HG03439 (cell line): Measurements from ENCODE around the gene CASP3.
"Not testable (repeated sequence)": the region's sequence is repeated elsewhere in the genome, so short reads cannot be mapped to it uniquely, and the experiment has no call there.

Experiments
- ATAC-seq: cut with Tn5 transposase; IDR thresholded peaks from one replicate; pipeline ENCODE4 v1.9.1; 2021; ENCODE audit warnings: mild to moderate bottlenecking, moderate library complexity; ENCODE audit not compliant: unreplicated experiment

The CASP3 gene

GRCh38 chr4:184598753-184599491 lies 50.3 kb downstream of the CASP3 start:
- no peak for ATAC-seq

GRCh38 chr4:184596617-184597185 lies 52.5 kb downstream of the CASP3 start:
- ATAC-seq, result no peak

GRCh38 chr4:184596044-184596616 lies 53.1 kb downstream of the CASP3 start:
- ATAC-seq, result no peak

- ATAC-seq, result no peak
These were observed 53.8 kb downstream of the CASP3 start for GRCh38 chr4:184595430-184595829.

GRCh38 chr4:184593461-184593860 lies 55.8 kb downstream of the CASP3 start:
- ATAC-seq, result no peak

GRCh38 chr4:184591747-184592270 lies 57.4 kb downstream of the CASP3 start:
- ATAC-seq, result not testable (repeated sequence)

GRCh38 chr4:184591070-184591677 lies 58.1 kb downstream of the CASP3 start:
- ATAC-seq, result no peak

- ATAC-seq, result no peak
These were observed 59.1 kb downstream of the CASP3 start for GRCh38 chr4:184590196-184590595.

GRCh38 chr4:184588893-184589292 lies 60.4 kb downstream of the CASP3 start:
- no peak for ATAC-seq

- no peak for ATAC-seq
These were observed 61.5 kb downstream of the CASP3 start for GRCh38 chr4:184587701-184588100.

GRCh38 chr4:184587221-184587620 lies 62.0 kb downstream of the CASP3 start:
- ATAC-seq, result no peak

GRCh38 chr4:184583738-184584502 lies 65.3 kb downstream of the CASP3 start:
- peak; percentile 72 for ATAC-seq
